HG03565 (cell line): Measurements from ENCODE around the gene VPS37B.
"Not testable (repeated sequence)": the region's sequence is repeated elsewhere in the genome, so short reads cannot be mapped to it uniquely, and the experiment has no call there.

Experiments used
- ATAC-seq: cut with Tn5 transposase; IDR thresholded peaks from one replicate; pipeline ENCODE4 v1.9.1; 2021; ENCODE audit warnings: mild to moderate bottlenecking, moderate library complexity; ENCODE audit not compliant: unreplicated experiment

Gene VPS37B, protein sequence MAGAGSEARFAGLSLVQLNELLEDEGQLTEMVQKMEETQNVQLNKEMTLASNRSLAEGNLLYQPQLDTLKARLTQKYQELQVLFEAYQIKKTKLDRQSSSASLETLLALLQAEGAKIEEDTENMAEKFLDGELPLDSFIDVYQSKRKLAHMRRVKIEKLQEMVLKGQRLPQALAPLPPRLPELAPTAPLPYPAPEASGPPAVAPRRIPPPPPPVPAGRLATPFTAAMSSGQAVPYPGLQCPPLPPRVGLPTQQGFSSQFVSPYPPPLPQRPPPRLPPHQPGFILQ

DNA sequence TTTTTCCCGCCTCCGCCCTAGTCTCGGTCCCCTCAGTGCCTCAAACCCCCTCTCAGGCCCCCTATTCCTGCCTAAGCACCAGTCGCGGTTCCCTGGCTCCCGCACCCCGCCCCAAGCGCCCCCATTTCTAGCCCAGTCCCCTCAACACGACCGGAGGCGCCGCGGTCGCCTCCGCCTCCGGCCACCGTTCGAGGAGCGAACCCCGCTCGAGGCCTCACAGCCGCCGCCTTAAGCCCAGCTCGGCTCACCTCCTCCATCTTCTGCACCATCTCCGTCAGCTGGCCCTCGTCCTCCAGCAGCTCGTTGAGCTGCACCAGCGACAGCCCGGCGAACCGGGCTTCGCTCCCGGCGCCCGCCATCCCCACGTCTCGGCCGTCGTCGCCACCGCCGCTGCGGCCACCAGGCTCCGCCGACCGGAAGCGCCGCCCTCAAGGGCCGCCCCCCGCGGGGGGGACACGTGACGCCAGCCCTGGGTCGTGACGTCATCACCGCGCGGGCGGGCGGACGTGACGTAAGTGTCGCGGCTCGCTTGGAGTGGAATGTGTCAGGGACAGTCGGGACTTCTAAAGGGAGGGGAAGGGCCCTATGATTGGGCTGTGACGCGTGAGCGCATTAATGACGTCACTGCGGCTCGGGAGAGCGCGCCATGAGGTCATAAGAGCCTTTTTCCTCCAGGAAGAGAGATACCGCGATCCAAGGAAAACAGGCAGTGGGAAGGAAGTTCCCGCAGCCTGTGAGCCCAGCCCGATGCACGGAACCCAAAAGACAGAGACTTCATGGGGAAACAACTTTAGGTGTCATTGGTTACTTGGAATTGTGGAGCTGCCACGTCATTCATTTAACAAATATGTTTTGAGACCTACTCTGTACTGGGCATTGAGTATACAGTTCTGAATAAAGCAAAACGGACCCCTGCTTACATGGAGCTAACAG lies at the start of gene VPS37B:
Gene VPS37B (minus strand): TSS at position 421 of the 933 bp plus-strand sequence. CDS start 62 bp downstream, at position 359.
- ATAC-seq = peak; percentile 64

DNA sequence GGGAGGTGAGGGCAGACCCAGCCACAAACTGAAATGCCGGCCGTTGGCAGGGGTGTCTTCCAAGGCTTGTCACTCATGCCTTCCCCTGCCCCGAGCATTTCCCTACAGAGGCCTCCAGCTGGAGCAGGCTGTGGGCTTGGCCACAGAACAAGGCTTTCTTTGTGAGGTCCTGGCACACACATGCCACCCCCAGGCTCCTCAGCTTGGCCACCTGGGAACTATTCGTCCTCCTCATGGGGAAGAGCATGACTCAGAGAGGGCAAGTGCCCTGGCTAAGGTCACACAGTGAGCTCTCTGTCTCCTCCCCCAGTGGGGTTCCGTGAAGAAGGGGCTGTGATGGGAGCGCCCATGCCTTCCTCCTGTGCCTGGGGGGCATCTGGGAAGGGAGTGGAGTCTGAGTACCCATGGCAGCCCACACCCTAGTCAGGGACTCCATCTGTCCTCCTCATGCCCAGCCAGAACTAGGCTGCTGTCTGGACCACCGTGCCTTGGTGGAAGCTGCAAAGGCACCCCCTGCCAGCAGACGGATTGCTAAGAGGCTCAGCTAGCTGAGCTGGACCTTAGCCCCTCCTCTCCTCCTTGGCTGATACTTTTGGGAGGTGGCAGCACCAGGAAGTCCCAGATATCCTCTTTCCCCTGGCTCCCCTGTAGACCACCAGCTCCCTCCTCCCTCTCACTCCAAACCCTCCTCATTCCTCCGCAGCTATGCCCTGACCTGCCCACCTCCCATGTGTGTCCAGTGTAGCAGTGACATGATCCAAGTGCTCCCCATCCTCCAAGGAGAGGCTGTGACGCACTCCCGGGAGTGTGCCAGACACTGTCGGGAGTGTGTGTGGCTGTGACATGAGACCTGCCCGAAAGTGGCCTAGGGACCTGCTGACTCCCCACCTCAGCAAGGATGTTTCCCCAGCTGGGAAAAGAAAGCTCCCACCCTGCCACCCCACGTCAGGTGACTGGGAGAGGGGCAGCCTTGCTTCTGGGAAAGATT lies 49.0 kb upstream of the VPS37B start:
- no peak for ATAC-seq

DNA sequence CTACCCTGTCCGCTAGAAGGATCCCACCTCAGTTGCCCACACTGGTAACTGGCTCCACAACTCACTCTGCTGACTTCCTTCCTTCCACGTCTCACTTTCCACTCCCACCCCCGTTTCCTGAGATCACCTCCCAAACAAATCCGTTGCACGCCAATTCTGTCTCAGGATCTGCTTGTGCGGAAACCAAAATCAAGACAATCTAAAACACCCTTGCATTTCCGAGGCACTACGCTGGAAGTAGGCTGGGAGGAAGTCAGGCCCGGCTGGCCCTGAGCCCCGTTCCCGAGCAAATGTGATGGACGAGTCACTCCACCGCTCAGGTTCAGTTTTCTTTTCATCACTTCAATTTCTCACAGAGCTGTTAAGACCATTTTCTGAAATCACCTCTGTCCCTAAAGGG lies 47.3 kb upstream of the VPS37B start:
- no peak for ATAC-seq

DNA sequence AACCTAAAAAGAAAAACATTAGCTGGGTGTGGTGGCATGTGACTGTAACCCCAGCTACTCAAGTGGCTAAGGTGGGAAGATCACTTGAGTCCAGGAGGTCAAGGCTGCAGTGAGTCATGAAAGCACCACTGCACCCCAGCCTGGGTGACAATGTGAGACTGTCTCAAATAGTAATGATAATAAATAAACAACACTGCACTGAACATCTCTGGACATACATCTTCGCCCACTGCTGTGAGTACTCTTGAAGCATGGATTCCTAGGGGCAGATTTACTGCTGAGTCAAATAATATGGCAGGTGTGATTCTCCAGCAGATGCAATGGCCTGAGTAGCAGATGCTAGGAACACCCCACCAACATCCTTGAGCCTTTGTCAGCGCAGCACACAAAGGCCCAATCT lies 46.7 kb upstream of the VPS37B start:
- no peak for ATAC-seq

DNA sequence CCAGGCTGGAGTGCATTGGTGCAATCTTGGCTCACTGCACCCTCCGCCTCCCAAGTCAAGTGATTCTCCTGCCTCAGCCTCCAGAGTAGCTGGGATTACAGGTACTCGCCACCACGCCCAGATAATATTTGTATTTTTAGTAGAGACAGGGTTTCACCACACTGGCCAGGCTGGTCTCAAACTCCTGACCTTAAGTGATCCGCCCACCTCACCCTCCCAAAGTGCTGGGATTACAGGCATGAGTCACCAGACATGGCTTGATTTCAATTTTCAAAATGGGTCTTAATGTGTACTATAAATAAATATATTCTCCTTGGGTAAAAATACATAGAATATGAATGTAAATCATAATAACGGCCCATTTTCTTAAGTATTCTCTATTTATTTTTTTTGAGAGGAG lies 45.4 kb upstream of the VPS37B start:
- not testable (repeated sequence) for ATAC-seq

DNA sequence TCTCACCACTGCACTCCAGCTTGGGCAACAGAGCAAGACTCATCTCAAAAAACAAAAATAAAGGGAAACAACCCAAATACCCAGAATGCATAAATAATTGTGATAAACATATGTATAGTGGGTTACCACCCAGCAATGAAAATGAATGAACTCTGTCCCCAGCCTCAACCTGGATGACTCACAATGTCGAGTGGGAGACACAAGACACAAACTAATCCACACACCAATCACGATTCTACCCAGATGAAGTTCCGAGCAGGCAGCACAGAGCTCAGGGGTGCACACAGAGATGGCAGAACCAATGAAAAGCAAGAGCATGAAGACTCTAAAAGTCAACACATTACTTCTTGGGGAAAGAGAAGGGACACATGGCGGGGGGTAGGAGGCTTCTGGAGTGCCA lies 43.2 kb upstream of the VPS37B start:
- no peak for ATAC-seq

DNA sequence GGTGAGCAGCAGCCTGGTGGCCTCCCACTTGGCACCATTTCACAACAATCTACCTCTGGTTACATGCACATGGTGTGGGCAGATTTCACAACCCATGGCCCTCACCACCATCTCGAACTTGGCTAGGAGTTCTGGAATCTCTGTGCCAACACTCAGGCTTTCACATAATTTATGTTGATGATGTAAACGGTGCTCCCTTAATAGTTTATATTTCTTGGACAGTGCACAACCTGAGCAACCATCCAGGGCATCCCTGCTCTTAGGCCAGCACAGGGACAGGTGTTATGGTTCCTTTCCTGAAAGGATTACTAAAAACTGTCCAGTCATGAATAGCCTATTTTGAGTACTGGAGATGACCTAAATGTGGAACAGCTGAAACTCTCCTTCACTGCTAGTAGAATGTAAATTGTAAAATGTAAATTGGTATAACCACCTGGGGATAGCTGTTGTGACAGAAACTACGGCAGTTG lies 41.7 kb upstream of the VPS37B start:
- no peak for ATAC-seq

DNA sequence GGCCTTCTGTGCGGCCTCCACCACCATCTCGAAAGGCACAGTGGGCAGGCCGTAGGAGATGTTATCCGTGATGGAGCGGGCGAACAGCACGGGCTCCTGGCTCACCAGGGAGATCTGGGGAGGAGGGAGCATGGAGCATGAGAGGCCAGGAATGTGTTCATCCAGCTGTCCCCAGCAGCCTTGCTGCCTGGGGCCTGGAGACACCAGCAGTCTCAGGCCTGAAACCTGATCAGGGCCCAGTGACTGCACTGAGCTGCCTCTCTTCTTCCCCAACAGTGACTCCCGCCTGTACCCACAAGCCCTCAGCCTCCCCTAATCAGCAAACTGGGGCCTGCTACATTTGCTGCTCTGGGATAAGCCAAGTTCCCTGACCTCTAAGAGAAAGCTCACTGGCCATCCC lies 39.4 kb upstream of the VPS37B start:
- no peak for ATAC-seq

DNA sequence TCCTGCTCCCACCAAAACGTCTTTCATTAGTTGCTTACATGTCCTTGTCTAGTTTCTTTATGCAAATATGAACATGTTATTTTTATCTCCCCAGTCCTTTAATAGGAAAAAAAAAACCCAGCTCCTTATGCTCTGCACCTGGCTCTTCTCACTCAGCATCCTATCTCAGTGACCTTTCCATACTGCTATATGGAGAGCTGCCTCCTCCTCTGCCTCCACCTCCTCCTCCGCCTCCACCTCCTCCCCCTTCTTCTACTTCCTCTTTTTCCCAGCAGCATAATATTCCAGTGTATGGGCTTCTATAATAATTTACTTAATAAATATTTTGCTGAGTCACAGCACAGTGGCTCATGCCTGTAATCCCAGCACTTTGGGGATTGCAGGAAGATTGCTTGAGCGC lies 38.8 kb upstream of the VPS37B start:
- no peak for ATAC-seq

DNA sequence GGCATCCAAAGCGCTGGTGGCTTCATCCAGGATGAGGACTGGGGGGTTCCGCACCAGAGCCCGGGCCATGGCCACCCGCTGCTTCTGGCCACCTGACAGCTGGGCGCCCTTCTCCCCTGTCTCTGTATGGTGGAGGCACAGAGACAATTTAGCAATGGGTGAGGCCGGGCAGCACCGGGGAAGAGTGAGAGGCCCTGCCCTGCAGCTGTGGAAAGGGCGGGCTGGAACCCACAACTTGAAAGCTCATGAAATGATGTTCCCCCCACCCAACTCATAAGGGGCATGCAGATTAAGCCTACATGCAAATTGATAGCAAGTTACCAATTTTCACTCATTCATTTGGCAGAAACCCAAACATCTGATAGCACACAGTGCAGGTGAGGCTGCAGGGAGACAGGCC lies 36.3 kb upstream of the VPS37B start:
- no peak for ATAC-seq

DNA sequence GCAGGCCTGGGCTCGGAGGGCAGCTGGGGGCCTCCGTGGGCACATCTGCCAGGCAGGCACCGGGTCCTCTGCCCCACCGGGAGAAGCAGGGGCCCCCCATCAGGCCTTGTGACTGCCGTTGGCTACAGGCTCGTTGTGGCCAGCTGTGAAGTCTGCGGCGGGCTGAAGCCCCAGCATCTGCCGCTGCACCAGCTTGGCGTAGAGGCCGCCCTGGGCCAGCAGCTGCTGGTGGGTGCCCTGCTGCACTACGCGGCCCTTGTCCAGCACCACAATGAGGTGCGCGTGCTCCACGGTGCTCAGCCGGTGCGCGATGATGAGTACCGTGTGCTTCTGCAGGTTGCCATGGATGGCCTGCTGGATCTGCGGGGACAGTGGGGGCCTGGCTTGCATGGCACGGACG lies 33.9 kb upstream of the VPS37B start:
- no peak for ATAC-seq

DNA sequence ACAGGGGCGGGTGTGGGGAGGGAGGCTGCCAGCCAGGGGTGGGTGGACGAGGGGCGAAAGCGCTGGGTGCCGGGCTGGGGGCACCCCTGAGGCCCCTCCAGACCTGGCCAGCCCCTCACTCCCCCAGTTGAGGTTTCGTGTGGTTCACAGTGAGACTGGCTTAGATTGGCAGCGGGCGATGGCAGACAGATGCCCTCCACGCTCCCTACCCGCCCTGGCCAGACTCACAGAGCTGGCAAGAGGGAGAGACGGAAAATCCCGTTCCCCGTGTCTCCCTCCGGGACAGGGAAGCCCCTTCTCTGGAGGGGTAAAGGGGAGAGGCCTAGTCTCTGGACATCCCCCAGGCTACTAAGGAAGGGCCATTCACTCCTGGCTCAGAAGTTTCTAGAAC lies 33.2 kb upstream of the VPS37B start:
- ATAC-seq = no peak

DNA sequence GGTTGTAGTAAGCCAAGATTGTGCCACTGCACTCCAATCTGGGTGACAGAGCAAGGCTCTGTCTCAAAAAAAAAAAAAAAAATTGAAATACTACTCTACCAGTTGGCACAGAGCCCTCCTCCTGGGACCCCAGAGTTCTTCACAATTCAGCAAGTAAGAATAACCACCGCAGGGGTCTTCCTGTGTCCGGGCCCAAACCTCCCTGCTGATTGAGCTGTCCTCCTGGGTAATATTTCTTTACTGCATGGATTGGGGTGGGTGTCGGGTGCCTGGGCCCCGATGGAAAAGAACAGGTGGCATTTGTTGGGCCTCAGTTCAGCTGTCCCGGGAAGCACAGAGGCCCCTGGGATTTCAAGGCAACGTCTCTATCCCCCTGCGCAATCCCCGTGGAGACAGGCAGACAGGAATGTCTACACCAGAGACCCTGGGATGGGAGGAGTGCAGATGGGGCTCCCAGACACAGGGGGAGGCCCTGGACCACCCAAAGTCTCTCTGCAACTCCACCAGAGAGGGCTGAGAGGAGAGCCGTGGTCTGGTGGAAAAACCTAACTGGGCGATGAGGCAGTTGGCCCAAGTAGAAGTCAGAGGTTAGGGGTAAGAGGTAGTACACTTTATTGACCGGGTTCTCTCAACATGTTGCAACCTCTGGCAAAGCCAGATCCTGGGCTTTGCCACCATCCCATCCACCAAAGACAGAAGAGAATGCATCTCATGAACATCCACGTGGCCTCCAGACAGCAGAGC lies 32.7 kb upstream of the VPS37B start:
- no peak for ATAC-seq

DNA sequence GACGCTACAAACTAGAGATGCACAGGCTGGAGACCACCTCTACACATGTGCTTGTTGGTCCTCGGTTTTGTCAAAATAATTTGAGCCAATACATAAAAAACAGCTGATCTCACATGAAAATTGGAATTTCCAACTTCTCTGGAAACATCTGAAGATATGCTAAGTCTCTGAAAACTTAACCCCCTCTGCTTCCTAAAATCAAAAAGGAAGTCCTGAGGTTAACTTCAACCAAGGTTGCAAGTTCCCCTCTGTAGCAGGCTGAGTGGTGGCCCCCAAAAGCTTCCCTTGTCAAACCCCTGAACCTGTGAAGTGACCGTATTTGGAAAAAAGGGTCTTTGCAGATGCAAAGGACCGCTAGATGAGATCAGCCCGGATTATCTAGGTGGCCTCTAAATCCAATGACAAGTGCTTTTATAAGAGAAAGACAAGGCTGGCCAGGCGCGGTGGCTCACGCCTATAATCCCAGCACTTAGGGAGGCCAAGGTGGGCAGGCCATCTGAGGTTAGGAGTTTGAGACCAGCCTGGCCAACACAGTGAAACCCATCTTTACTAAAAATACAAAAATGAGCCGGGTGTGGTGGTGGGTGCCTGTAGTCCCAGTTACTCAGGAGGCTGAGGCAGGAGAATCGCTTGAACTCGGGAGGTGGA lies 32.0 kb upstream of the VPS37B start:
- ATAC-seq = no peak

DNA sequence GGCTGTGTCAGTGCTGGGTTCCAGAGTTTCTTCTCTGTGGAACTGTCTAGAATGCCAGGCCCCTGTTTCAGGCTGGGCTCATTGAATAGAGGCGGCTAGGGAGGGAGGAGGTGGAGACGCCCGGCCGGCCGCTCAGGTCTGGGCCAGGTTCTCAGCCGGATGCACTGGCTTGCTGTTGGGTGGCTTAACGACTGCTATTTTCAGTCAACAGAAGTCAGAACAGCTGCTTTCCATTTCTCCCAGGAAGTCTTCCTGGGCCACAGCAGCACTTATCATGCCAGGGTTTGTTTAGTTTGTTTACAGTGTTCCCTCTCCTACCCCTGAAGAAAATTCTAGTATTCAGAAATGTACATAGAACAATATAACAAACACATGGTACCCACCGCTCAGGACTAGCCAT lies 26.0 kb upstream of the VPS37B start:
- no peak for ATAC-seq

DNA sequence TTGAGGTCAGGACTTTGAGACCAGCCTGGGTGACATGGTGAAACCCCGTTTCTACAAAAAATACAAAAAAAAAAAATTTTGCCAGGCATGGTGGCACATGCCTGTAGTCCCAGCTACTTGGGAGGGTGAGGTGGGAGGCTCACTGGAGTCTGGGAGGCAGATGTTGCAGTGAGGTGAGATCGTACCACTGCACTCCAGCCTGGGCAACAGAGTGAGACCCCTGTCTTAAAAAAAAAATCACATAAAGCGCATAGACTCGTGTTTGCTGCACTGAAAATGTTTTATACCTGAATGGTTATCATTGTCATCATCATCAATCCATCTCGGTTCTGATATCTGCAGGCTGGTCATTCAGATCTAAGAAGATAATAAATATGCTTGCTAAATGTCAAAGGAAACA lies 24.8 kb upstream of the VPS37B start:
- ATAC-seq = no peak

DNA sequence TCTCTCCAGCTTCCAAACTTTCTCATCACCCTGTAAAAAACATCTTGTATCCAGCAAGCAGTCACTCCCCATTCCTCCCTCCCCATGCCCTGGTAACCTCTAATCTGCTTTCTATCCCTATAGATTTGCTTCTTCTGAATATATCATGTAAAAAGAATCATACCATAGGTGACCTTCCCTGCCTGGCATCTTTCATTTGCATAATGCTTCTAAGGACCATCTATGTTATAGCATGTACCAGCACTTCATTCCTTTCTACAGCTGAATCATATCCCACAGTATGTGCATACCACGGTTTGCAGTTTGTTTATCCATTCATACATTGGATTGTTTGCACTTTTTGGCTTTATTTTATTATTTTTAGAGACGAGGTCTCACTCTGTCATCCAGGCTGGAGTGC lies 22.9 kb upstream of the VPS37B start:
- no peak for ATAC-seq

DNA sequence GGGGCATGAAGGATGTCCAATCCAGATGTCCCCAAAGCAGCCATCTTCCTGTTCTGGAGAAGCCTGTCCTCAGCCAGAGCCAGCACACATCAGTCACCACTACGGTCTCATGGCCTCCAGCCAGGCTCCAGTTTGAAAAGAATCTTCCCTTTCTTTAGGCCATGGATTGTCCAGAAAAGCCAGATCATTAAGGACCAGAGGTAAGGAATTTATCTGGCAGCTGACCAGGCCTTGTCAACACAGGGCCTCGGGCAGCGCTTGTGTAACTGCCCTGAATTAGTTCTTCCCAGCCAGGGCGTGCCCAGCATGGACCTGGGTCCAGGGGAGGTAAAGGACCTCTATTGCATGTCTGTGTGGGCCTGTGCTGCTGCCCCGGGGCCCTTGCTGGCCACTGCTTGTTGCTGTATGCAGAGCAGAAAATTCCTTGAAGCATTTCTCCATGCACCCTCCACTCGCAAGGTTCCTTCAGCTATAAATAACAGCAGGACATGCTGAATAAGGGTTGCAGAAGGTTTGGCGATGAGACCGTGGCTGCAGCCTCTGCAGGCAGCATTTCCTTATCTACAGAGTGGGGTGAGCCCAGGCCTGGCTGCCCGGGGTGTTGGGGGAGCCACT lies 21.7 kb upstream of the VPS37B start:
- no peak for ATAC-seq
